Measurements from ENCODE around the gene OR56A5. TPM values are rescaled to one million over a fixed set of nuclear protein-coding genes. Genes with fewer than 3 reads are reported as not detected.

Gene OR56A5
- total and polyA plus RNA-seq, 2 of the 4 experiments (the other 2 are of a cell fraction), result not detected

- Histone ChIP-seq H3K23ac (ENCODE audit: low read depth, low read length) (no peak overlapping the region), H4K20me1 (ENCODE audit: insufficient read depth, low read length) (no peaks in the 10 kb centered on the region), H2AK9ac (replicated peaks; ENCODE audit: low read depth, low read length, poor library complexity) (no peak overlapping the region), H3K4ac (ENCODE audit: low read depth, low read length) (no peak overlapping the region), H3K27ac (ENCODE audit: insufficient read depth, low read length) (no peak overlapping the region), H4K8ac (ENCODE audit: low read depth in 2 of 2, low read length in 2 of 2) (no peak overlapping the region), H2BK20ac (ENCODE audit: low read depth, low read length) (no peak overlapping the region), H3K4me3 (ENCODE audit: insufficient read depth, low read depth, low read length) (no peak overlapping the region), H4K5ac (ENCODE audit: low read depth, low read length) (no peak overlapping the region), H2BK15ac (ENCODE audit: low read depth, low read length) (no peak overlapping the region), H3K9ac (ENCODE audit: low read depth, low read length) (no peak overlapping the region), H3K14ac (replicated peaks; ENCODE audit: low read depth, low read length) (no peak overlapping the region), H3K4me2 (ENCODE audit: low read depth, low read length) (no peak overlapping the region), H2BK5ac (ENCODE audit: low read depth, low read length, poor library complexity, severe bottlenecking) (no peak overlapping the region), H3K9me3 (ENCODE audit: control insufficient read depth, insufficient read depth, low read length) (peaks cover 43% of the 10 kb centered on the region), H3K4me1 (ENCODE audit: control insufficient read depth, insufficient read depth, low read length) (no peaks in the 10 kb centered on the region), H3K27me3 (ENCODE audit: control insufficient read depth, insufficient read depth, low read length) (no peaks in the 10 kb centered on the region), H3K79me1 (ENCODE audit: low read depth in 1 of 2, low read length in 2 of 2) (no peaks in the 10 kb centered on the region), H2AK5ac (ENCODE audit: low read depth, low read length) (no peak overlapping the region), H3K36me3 (ENCODE audit: control insufficient read depth, insufficient read depth, low read length) (no peaks in the 10 kb centered on the region), H3K56ac (ENCODE audit: extremely low read depth, insufficient read depth, low read length) (no peak overlapping the region), H3K18ac (ENCODE audit: low read depth, low read length) (no peak overlapping the region), H2BK120ac (ENCODE audit: low read depth, low read length) (no peak overlapping the region), H4K91ac (ENCODE audit: insufficient read depth, low read depth, low read length) (no peak overlapping the region), H3K9me1 (ENCODE audit: insufficient read depth, low read length) (no peaks in the 10 kb centered on the region), H2AFZ (replicated peaks; ENCODE audit: low read length, poor library complexity) (no peak overlapping the region)
- 82% methylated on average over 15 of the region's 19 CpGs; no CpG with 5 or more reads in 1 of the 2 experiments for WGBS, 2 experiments (ENCODE audit: extremely low coverage in 2 of 2, insufficient read length in 1 of 2)
- dilution Hi-C loops (cut with HindIII; ENCODE audit: low sequenced_read_pairs, unreplicated experiment), result no loop called here
- no peak for ATAC-seq (ENCODE audit: low read depth)
- BruUV-seq (replicated peaks), result no TSS peak
- TF ChIP-seq CHD1 (IDR thresholded peaks at IDR 0.05; ENCODE audit: low read depth, low read length), result no peak
- TF ChIP-seq RFX5 (IDR thresholded peaks at IDR 0.05; ENCODE audit: low read depth, low read length), result no peak
- TF ChIP-seq POLR2A (IDR thresholded peaks at IDR 0.05; ENCODE audit: low read depth, low read length), result no peak
- TF ChIP-seq CTCF (conservative IDR thresholded peaks at IDR 0.05; ENCODE audit: low read depth, low read length), result no peak
- no peak for TF ChIP-seq CEBPB (IDR thresholded peaks at IDR 0.05; ENCODE audit: low read depth, low read length)
- TF ChIP-seq RAD21 (IDR thresholded peaks at IDR 0.05; ENCODE audit: low read length), result no peak
- no peak for TF ChIP-seq MXI1 (IDR thresholded peaks at IDR 0.05; ENCODE audit: borderline replicate concordance, low read depth, low read length)
- no peak for TF ChIP-seq MAZ (IDR thresholded peaks at IDR 0.05; ENCODE audit: borderline replicate concordance, low read depth, low read length)
- TF ChIP-seq BHLHE40 (IDR thresholded peaks at IDR 0.05; ENCODE audit: low read depth, low read length), result no peak
- TF ChIP-seq SMC3 (IDR thresholded peaks at IDR 0.05; ENCODE audit: low read depth, low read length), result no peak
- TF ChIP-seq NFE2L2 (IDR thresholded peaks at IDR 0.05; ENCODE audit: low read depth, low read length), result no peak
- no peak for TF ChIP-seq USF2 (IDR thresholded peaks at IDR 0.05; ENCODE audit: low read depth, low read length)
- no peak for TF ChIP-seq ELK1 (IDR thresholded peaks at IDR 0.05; ENCODE audit: borderline replicate concordance, low read depth, low read length)
- TF ChIP-seq RCOR1 (IDR thresholded peaks at IDR 0.05; ENCODE audit: insufficient replicate concordance, low read length), result no peak
- no peak for TF ChIP-seq MAFK (IDR thresholded peaks at IDR 0.05; ENCODE audit: low read depth, low read length)
- no peak for TF ChIP-seq FOS (IDR thresholded peaks at IDR 0.05; ENCODE audit: low read depth, low read length)
- intact Hi-C loops (cut with micrococcal nuclease), result no loop called here
- ChIA-PET CTCF (no interaction called here), POLR2A (ENCODE audit: unreplicated experiment) (no interaction called here)
- in situ Hi-C loops (cut with MboI; ENCODE audit: low sequenced_read_pairs), result no loop called here
- DNase-seq, result no peak
Observed at GRCh38 chr11:5930614-5931013, 37.7 kb downstream of the OR56A5 start.
